ENCODE measurements around the gene USP37.

The USP37 gene

DNA sequence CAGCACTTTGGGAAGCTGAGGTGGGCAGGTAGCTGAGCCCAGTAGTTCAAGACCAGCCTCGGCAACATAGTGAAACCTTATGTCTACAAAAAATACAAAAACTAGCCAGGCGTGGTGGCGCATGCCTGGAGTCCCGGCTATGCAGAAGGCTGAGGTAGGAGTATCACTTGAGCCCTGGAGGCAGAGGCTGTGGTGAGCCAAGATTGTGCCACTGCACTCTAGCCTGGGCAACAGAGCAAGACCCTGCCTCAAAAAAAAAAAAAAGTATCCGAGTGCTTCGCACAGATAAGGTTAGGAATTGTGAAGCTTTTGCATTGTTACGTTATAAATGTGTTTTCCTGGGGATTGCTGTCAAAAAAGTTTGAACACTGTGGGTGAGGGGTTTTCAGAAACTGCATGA lies 164.3 kb downstream of the USP37 start:
- ATAC-seq = no peak
- TF ChIP-seq ZNF70 (CRISPR knock-in tag; IDR thresholded peaks at IDR 0.05) (no peak), ARNTL (CRISPR knock-in tag; IDR thresholded peaks at IDR 0.05; ENCODE audit: borderline replicate concordance, low read depth) (no peak), SNAI2 (CRISPR knock-in tag; IDR thresholded peaks at IDR 0.05) (no peak), ZC3H10 (CRISPR knock-in tag; IDR thresholded peaks at IDR 0.05) (no peak), CSDC2 (CRISPR knock-in tag; IDR thresholded peaks at IDR 0.05) (no peak), ZFP30 (CRISPR knock-in tag; IDR thresholded peaks at IDR 0.05) (no peak), PPARA (CRISPR knock-in tag; IDR thresholded peaks at IDR 0.05; ENCODE audit: borderline replicate concordance) (no peak), ZNF565 (CRISPR knock-in tag; conservative IDR thresholded peaks at IDR 0.05; ENCODE audit: low read depth) (no peak), TCF4 (CRISPR knock-in tag; IDR thresholded peaks at IDR 0.05; ENCODE audit: borderline replicate concordance) (no peak), POU6F1 (CRISPR knock-in tag; IDR thresholded peaks at IDR 0.05; ENCODE audit: borderline replicate concordance, low read depth) (no peak), RARB (CRISPR knock-in tag; IDR thresholded peaks at IDR 0.05) (no peak), ZFP3 (CRISPR knock-in tag; IDR thresholded peaks at IDR 0.05) (no peak), OSR1 (CRISPR knock-in tag; IDR thresholded peaks at IDR 0.05) (no peak), CSRNP3 (CRISPR knock-in tag; IDR thresholded peaks at IDR 0.05) (no peak), PATZ1 (CRISPR knock-in tag; IDR thresholded peaks at IDR 0.05; ENCODE audit: borderline replicate concordance) (no peak)

GRCh38 chr2:218402911-218403411 lies 165.2 kb downstream of the USP37 start:
- no peak for TF ChIP-seq ZC3H10 (CRISPR knock-in tag; IDR thresholded peaks at IDR 0.05)
- TF ChIP-seq CSDC2 (CRISPR knock-in tag; IDR thresholded peaks at IDR 0.05) = no peak
- TF ChIP-seq, protein P1, sequence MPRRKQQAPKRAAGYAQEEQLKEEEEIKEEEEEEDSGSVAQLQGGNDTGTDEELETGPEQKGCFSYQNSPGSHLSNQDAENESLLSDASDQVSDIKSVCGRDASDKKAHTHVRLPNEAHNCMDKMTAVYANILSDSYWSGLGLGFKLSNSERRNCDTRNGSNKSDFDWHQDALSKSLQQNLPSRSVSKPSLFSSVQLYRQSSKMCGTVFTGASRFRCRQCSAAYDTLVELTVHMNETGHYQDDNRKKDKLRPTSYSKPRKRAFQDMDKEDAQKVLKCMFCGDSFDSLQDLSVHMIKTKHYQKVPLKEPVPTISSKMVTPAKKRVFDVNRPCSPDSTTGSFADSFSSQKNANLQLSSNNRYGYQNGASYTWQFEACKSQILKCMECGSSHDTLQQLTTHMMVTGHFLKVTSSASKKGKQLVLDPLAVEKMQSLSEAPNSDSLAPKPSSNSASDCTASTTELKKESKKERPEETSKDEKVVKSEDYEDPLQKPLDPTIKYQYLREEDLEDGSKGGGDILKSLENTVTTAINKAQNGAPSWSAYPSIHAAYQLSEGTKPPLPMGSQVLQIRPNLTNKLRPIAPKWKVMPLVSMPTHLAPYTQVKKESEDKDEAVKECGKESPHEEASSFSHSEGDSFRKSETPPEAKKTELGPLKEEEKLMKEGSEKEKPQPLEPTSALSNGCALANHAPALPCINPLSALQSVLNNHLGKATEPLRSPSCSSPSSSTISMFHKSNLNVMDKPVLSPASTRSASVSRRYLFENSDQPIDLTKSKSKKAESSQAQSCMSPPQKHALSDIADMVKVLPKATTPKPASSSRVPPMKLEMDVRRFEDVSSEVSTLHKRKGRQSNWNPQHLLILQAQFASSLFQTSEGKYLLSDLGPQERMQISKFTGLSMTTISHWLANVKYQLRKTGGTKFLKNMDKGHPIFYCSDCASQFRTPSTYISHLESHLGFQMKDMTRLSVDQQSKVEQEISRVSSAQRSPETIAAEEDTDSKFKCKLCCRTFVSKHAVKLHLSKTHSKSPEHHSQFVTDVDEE (CRISPR knock-in tag; IDR thresholded peaks at IDR 0.05) = no peak
- TF ChIP-seq TOX (CRISPR knock-in tag; IDR thresholded peaks at IDR 0.05; ENCODE audit: borderline replicate concordance) = no peak
- no peak for TF ChIP-seq ZNF70 (CRISPR knock-in tag; IDR thresholded peaks at IDR 0.05)
- TF ChIP-seq TCF4 (CRISPR knock-in tag; IDR thresholded peaks at IDR 0.05; ENCODE audit: borderline replicate concordance) = no peak
- TF ChIP-seq ARNTL (CRISPR knock-in tag; IDR thresholded peaks at IDR 0.05; ENCODE audit: borderline replicate concordance, low read depth) = no peak
- TF ChIP-seq ZFP30 (CRISPR knock-in tag; IDR thresholded peaks at IDR 0.05) = no peak
- no peak for TF ChIP-seq PPARA (CRISPR knock-in tag; IDR thresholded peaks at IDR 0.05; ENCODE audit: borderline replicate concordance)
- no peak for TF ChIP-seq BACH2 (CRISPR knock-in tag; IDR thresholded peaks at IDR 0.05; ENCODE audit: borderline replicate concordance)
- no peak for ATAC-seq

DNA sequence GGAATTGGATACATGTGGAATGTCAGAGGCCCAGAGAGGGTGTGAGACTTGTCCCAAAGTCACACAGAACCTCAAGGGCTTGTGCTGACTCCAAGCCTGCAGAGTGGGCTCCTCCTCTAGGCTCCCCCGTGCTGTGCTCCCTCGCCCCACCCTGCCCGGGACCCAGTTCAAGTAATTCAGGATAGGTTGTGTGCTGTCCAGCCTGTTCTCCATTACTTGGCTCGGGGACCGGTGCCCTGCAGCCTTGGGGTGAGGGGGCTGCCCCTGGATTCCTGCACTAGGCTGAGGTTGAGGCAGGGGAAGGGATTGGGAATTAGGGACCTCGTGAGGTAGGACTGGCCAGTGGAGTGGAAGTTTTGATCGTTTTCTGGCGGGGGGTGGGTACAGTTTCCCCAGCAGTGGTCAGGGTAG lies 165.7 kb downstream of the USP37 start:
- TF ChIP-seq ISL1 (CRISPR knock-in tag; IDR thresholded peaks at IDR 0.05) = no peak
- no peak for TF ChIP-seq ARNTL (CRISPR knock-in tag; IDR thresholded peaks at IDR 0.05; ENCODE audit: borderline replicate concordance, low read depth)
- no peak for TF ChIP-seq CSDC2 (CRISPR knock-in tag; IDR thresholded peaks at IDR 0.05)
- TF ChIP-seq, protein P2, sequence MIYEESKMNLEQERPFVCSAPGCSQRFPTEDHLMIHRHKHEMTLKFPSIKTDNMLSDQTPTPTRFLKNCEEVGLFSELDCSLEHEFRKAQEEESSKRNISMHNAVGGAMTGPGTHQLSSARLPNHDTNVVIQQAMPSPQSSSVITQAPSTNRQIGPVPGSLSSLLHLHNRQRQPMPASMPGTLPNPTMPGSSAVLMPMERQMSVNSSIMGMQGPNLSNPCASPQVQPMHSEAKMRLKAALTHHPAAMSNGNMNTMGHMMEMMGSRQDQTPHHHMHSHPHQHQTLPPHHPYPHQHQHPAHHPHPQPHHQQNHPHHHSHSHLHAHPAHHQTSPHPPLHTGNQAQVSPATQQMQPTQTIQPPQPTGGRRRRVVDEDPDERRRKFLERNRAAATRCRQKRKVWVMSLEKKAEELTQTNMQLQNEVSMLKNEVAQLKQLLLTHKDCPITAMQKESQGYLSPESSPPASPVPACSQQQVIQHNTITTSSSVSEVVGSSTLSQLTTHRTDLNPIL (CRISPR knock-in tag; IDR thresholded peaks at IDR 0.05; ENCODE audit: low read depth) = no peak
- TF ChIP-seq ZFP3 (CRISPR knock-in tag; IDR thresholded peaks at IDR 0.05) = no peak
- no peak for TF ChIP-seq SNAI2 (CRISPR knock-in tag; IDR thresholded peaks at IDR 0.05)
- TF ChIP-seq GLIS3 (CRISPR knock-in tag; IDR thresholded peaks at IDR 0.05) = no peak
- TF ChIP-seq ZFP30 (CRISPR knock-in tag; IDR thresholded peaks at IDR 0.05) = no peak
- TF ChIP-seq BACH2 (CRISPR knock-in tag; IDR thresholded peaks at IDR 0.05; ENCODE audit: borderline replicate concordance) = no peak
- TF ChIP-seq CSRNP3 (CRISPR knock-in tag; IDR thresholded peaks at IDR 0.05) = no peak

More for the DNA sequence above, 165.7 kb downstream of the USP37 start:
- no peak for ATAC-seq

Data from SK-N-SH treated with all-trans-retinoic acid at 6 μM for 48 hours (cell line).